BLaER1 treated with 17β-estradiol and CSF1 and Interleukin-3, amounts not matched to agents 10 nM and 100 nM (cell line): ENCODE results near the gene CAMKMT.

Experiments used
- H3K27ac ChIP-seq, 11 experiments: shearing (Covaris generic); formaldehyde crosslinking; 2 replicates each; pipeline ENCODE4 v1.8.1; 2022
- H3K27me3 ChIP-seq, 11 experiments: shearing (Covaris generic); formaldehyde crosslinking; 2 replicates each; pipeline ENCODE4 v1.8.1; 2022
- H3K36me3 ChIP-seq, 11 experiments: shearing (Covaris generic); formaldehyde crosslinking; 2 replicates each; pipeline ENCODE4 v1.8.1; 2022
- H3K4me1 ChIP-seq, 10 experiments: shearing (Covaris generic); formaldehyde crosslinking; 2 replicates each; pipeline ENCODE4 v1.8.1; 2022
- H3K4me2 ChIP-seq, 11 experiments: shearing (Covaris generic); formaldehyde crosslinking; 2 replicates each; pipeline ENCODE4 v1.8.1; 2022
- H3K4me3 ChIP-seq, 10 experiments: shearing (Covaris generic); formaldehyde crosslinking; 2 replicates each; pipeline ENCODE4 v1.8.1; 2022
- H3K9ac ChIP-seq, 11 experiments: shearing (Covaris generic); formaldehyde crosslinking; 2 replicates each; pipeline ENCODE4 v1.8.1; 2022
- H3K9me3 ChIP-seq, 11 experiments: shearing (Covaris generic); formaldehyde crosslinking; replicated peaks in 1 of 11; 2 replicates each; pipeline ENCODE4 v1.8.1; 2022
- H4K20me1 ChIP-seq, 11 experiments: shearing (Covaris generic); formaldehyde crosslinking; 2 replicates each; pipeline ENCODE4 v1.8.1; 2022
- Cebpa-rat ChIP-seq, 11 experiments: shearing (Covaris generic); IDR thresholded peaks; 2 replicates each; pipeline ENCODE4 v1.8.1; 2022

Gene CAMKMT

DNA sequence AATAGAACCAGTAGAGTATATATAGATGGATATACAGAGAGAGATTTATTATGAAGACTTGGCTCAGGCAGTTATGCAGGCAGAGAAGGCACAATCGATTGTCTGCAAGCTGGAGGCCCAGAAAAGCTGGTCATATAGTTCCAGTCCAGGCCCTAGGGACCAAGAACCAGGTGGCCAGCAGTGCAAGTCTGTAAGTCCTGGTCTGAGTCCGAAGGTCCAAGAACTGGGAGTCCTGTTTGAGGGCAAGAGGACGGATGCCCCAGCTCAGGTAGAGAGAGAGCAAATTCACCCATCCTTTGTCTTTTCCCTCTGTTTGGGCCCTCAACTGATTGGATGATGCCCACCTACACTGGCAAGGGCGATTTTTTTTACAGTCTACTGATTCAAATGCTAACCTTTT is 164.6 kb downstream of the CAMKMT start:
- Histone ChIP-seq H3K4me1 (peaks cover 0 to 12% (median 0%) of the 10 kb centered on the region in 10 experiments; a peak in 2 of 20 replicates), H3K4me3 (no peak overlapping the region), H3K27ac (no peak overlapping the region), H3K9ac (no peak overlapping the region), H4K20me1 (no peaks in the 10 kb centered on the region), H3K4me2 (no peak overlapping the region), H3K9me3 (peaks cover 16 to 24% (median 21%) of the 10 kb centered on the region in 11 experiments), H3K27me3 (no peaks in the 10 kb centered on the region), H3K36me3 (peaks cover 0 to 28% (median 10%) of the 10 kb centered on the region in 11 experiments; a peak in 12 of 22 replicates)
- TF ChIP-seq Cebpa-rat (IDR thresholded peaks at IDR 0.05) = no peak

DNA sequence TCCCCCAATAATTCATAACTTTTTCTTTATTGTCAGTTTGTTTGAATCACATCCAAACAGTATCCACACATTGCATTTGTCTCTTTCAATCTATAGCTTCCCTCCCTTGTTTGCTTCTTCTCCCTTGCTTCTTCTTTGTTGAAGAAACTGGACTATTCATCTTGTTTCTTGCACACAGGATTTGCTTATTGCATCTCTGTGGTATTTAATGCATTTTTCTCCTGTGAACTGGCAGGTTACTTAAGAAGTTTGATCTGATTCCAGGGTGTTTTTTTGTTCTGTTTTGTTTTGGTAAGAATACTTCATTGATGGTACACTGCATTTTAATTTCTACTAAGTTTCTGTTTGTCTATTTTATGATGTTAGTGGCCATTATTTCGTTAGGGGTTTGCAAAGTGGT is 166.8 kb downstream of the CAMKMT start:
- Histone ChIP-seq H3K9me3 (peaks cover 3 to 9% (median 6%) of the 10 kb centered on the region in 11 experiments; a peak in 17 of 22 replicates), H3K27me3 (no peaks in the 10 kb centered on the region), H3K9ac (no peak overlapping the region), H3K4me2 (no peak overlapping the region), H3K4me1 (peaks cover 0 to 12% (median 0%) of the 10 kb centered on the region in 10 experiments; a peak in 2 of 20 replicates), H3K4me3 (no peak overlapping the region), H3K27ac (no peak overlapping the region), H3K36me3 (peaks cover 0 to 14% (median 3%) of the 10 kb centered on the region in 11 experiments; a peak in 6 of 22 replicates), H4K20me1 (no peaks in the 10 kb centered on the region)
- no peak for TF ChIP-seq Cebpa-rat (IDR thresholded peaks at IDR 0.05)

GRCh38 chr2:44529448-44529847 is 167.7 kb downstream of the CAMKMT start:
- peaks cover 0 to 21% (median 5%) of the 10 kb centered on the region in 11 experiments; a peak in 6 of 22 replicates for H3K36me3 ChIP-seq
- no peak overlapping the region for H3K4me3 ChIP-seq
- TF ChIP-seq Cebpa-rat (IDR thresholded peaks at IDR 0.05) = no peak
- H3K4me2 ChIP-seq = no peak overlapping the region
- peaks cover 6 to 17% (median 13%) of the 10 kb centered on the region in 11 experiments; a peak in 16 of 22 replicates for H3K9me3 ChIP-seq
- no peak overlapping the region for H3K27ac ChIP-seq
- no peaks in the 10 kb centered on the region for H4K20me1 ChIP-seq
- no peaks in the 10 kb centered on the region for H3K27me3 ChIP-seq
- no peak overlapping the region for H3K9ac ChIP-seq
- H3K4me1 ChIP-seq = peaks cover 0 to 12% (median 0%) of the 10 kb centered on the region in 10 experiments; a peak in 2 of 20 replicates

GRCh38 chr2:44531289-44531688 is 169.5 kb downstream of the CAMKMT start:
- H3K4me3 ChIP-seq = no peak overlapping the region
- H4K20me1 ChIP-seq = no peaks in the 10 kb centered on the region
- H3K27ac ChIP-seq = no peak overlapping the region
- H3K27me3 ChIP-seq = no peaks in the 10 kb centered on the region
- no peak overlapping the region for H3K9ac ChIP-seq
- TF ChIP-seq Cebpa-rat (IDR thresholded peaks at IDR 0.05) = no peak
- no peak overlapping the region for H3K4me2 ChIP-seq
- H3K9me3 ChIP-seq = peaks cover 9 to 28% (median 15%) of the 10 kb centered on the region in 11 experiments
- peaks cover 0 to 12% (median 0%) of the 10 kb centered on the region in 10 experiments; a peak in 2 of 20 replicates for H3K4me1 ChIP-seq
- peaks cover 0 to 18% (median 5%) of the 10 kb centered on the region in 11 experiments; a peak in 6 of 22 replicates for H3K36me3 ChIP-seq

DNA sequence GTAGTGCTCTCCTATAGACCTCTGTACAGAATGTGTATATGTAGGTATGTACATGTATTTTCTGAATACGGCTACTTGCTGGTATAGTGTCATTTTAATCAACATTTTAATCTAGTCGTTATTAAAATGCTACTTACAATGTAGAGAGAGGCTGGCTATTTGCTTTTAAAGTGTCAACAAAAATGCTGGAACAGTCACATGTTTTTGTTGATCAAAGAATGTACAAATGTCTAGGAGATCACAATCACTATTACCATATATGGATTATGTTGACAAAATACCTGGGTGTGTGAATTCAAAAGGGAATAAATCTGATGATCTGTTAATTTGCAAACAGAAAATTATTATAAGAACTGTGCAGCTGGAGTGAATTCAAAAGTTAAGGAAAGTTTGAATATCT is 170.3 kb downstream of the CAMKMT start:
- no peak overlapping the region for H3K9ac ChIP-seq
- peaks cover 17 to 35% (median 22%) of the 10 kb centered on the region in 11 experiments for H3K9me3 ChIP-seq
- H3K36me3 ChIP-seq = peaks cover 0 to 16% (median 5%) of the 10 kb centered on the region in 11 experiments; a peak in 6 of 22 replicates
- H3K27me3 ChIP-seq = no peaks in the 10 kb centered on the region
- H3K4me1 ChIP-seq = peaks cover 0 to 12% (median 0%) of the 10 kb centered on the region in 10 experiments; a peak in 2 of 20 replicates
- H3K4me3 ChIP-seq = no peak overlapping the region
- no peak overlapping the region for H3K27ac ChIP-seq
- H3K4me2 ChIP-seq = no peak overlapping the region
- no peak for TF ChIP-seq Cebpa-rat (IDR thresholded peaks at IDR 0.05)
- no peaks in the 10 kb centered on the region for H4K20me1 ChIP-seq

GRCh38 chr2:44533508-44533907 is 171.8 kb downstream of the CAMKMT start:
- peaks cover 0 to 16% (median 6%) of the 10 kb centered on the region in 11 experiments; a peak in 7 of 22 replicates for H3K36me3 ChIP-seq
- H3K27me3 ChIP-seq = no peaks in the 10 kb centered on the region
- TF ChIP-seq Cebpa-rat (IDR thresholded peaks at IDR 0.05) = no peak
- no peak overlapping the region for H3K9ac ChIP-seq
- H3K27ac ChIP-seq = no peak overlapping the region
- H3K4me2 ChIP-seq = no peak overlapping the region
- 0 out of 20 replicates have a peak, but pooled peaks cover 0 to 4% (median 0%) of the 10 kb centered on the region in 10 experiments for H3K4me1 ChIP-seq
- no peak overlapping the region for H3K4me3 ChIP-seq
- no peaks in the 10 kb centered on the region for H4K20me1 ChIP-seq
- peaks cover 27 to 44% (median 31%) of the 10 kb centered on the region in 11 experiments for H3K9me3 ChIP-seq

GRCh38 chr2:44535376-44535775 is 173.6 kb downstream of the CAMKMT start:
- 0 out of 20 replicates have a peak, but pooled peaks cover 0 to 4% (median 0%) of the 10 kb centered on the region in 10 experiments for H3K4me1 ChIP-seq
- no peaks in the 10 kb centered on the region for H4K20me1 ChIP-seq
- H3K4me3 ChIP-seq = no peak overlapping the region
- no peak overlapping the region for H3K27ac ChIP-seq
- H3K9me3 ChIP-seq = peaks cover 27 to 44% (median 31%) of the 10 kb centered on the region in 11 experiments
- H3K27me3 ChIP-seq = no peaks in the 10 kb centered on the region
- peaks cover 0 to 16% (median 6%) of the 10 kb centered on the region in 11 experiments; a peak in 7 of 22 replicates for H3K36me3 ChIP-seq
- no peak overlapping the region for H3K4me2 ChIP-seq
- no peak overlapping the region for H3K9ac ChIP-seq
- 0 out of 22 replicates have a peak, but pooled peaks of 1 of the 11 experiments have one; percentile 16 for TF ChIP-seq Cebpa-rat (IDR thresholded peaks at IDR 0.05)

GRCh38 chr2:44537264-44537663 is 175.5 kb downstream of the CAMKMT start:
- Histone ChIP-seq H3K27me3 (no peaks in the 10 kb centered on the region), H3K9me3 (peaks cover 27 to 44% (median 31%) of the 10 kb centered on the region in 11 experiments), H3K4me1 (0 out of 20 replicates have a peak, but pooled peaks cover 0 to 4% (median 0%) of the 10 kb centered on the region in 10 experiments)

GRCh38 chr2:44542520-44542919 is 180.8 kb downstream of the CAMKMT start:
- peaks cover 2 to 7% (median 5%) of the 10 kb centered on the region in 11 experiments; a peak in 21 of 22 replicates for H3K9me3 ChIP-seq
- H3K27me3 ChIP-seq = no peaks in the 10 kb centered on the region
- no peak for TF ChIP-seq Cebpa-rat (IDR thresholded peaks at IDR 0.05)
- peaks cover 0 to 4% (median 0%) of the 10 kb centered on the region in 11 experiments; a peak in 1 of 22 replicates for H3K36me3 ChIP-seq
- no peak overlapping the region for H3K27ac ChIP-seq
- no peaks in the 10 kb centered on the region for H4K20me1 ChIP-seq
- no peak overlapping the region for H3K4me2 ChIP-seq
- H3K4me1 ChIP-seq = no peaks in the 10 kb centered on the region
- no peak overlapping the region for H3K4me3 ChIP-seq
- H3K9ac ChIP-seq = no peak overlapping the region

More at GRCh38 chr2:44537264-44537663, 175.5 kb downstream of the CAMKMT start:
- H3K36me3 ChIP-seq = peaks cover 0 to 16% (median 6%) of the 10 kb centered on the region in 11 experiments; a peak in 7 of 22 replicates
- TF ChIP-seq Cebpa-rat (IDR thresholded peaks at IDR 0.05) = no peak
- H4K20me1 ChIP-seq = no peaks in the 10 kb centered on the region
- no peak overlapping the region for H3K4me3 ChIP-seq
- no peak overlapping the region for H3K4me2 ChIP-seq
- no peak overlapping the region for H3K27ac ChIP-seq
- no peak overlapping the region for H3K9ac ChIP-seq
